Measurements from ENCODE around the gene MIDN. TPM values are rescaled to one million over a fixed set of nuclear protein-coding genes. Genes with fewer than 3 reads are reported as not detected.

Gene MIDN
- total RNA-seq, 1 donor from 2014 or later: 15.8 TPM

GRCh38 chr19:1224047-1224825 is 24.1 kb upstream of the MIDN start:
- H3K36me3 ChIP-seq (ENCODE audit: control insufficient read depth, insufficient read depth, low read length): peaks cover 22% of the 10 kb centered on the region
- no peak for DNase-seq (ENCODE audit: low read depth)
- H3K27me3 ChIP-seq (ENCODE audit: control insufficient read depth, insufficient read depth, low read length): no peaks in the 10 kb centered on the region
- H3K4me3 ChIP-seq (ENCODE audit: low read depth, low read length): no peak overlapping the region
- no peak for FAIRE-seq
- no peak for TF ChIP-seq CTCF (IDR thresholded peaks at IDR 0.05; ENCODE audit: insufficient read depth, low read length, severe bottlenecking)

GRCh38 chr19:1224847-1225246 is 23.5 kb upstream of the MIDN start:
- no peak for DNase-seq (ENCODE audit: low read depth)
- no peak for FAIRE-seq
- peaks cover 22% of the 10 kb centered on the region for H3K36me3 ChIP-seq (ENCODE audit: control insufficient read depth, insufficient read depth, low read length)
- H3K4me3 ChIP-seq (ENCODE audit: low read depth, low read length): no peak overlapping the region
- H3K27me3 ChIP-seq (ENCODE audit: control insufficient read depth, insufficient read depth, low read length): no peaks in the 10 kb centered on the region
- no peak for TF ChIP-seq CTCF (IDR thresholded peaks at IDR 0.05; ENCODE audit: insufficient read depth, low read length, severe bottlenecking)

- no peak for TF ChIP-seq CTCF (IDR thresholded peaks at IDR 0.05; ENCODE audit: insufficient read depth, low read length, severe bottlenecking)
- FAIRE-seq (no peak), DNase-seq (ENCODE audit: low read depth) (no peak)
- Histone ChIP-seq H3K36me3 (ENCODE audit: control insufficient read depth, insufficient read depth, low read length) (peaks cover 22% of the 10 kb centered on the region), H3K4me3 (ENCODE audit: low read depth, low read length) (no peak overlapping the region), H3K27me3 (ENCODE audit: control insufficient read depth, insufficient read depth, low read length) (no peaks in the 10 kb centered on the region)
These were observed 22.8 kb upstream of the MIDN start for GRCh38 chr19:1225440-1226226.

- no peak for TF ChIP-seq CTCF (IDR thresholded peaks at IDR 0.05; ENCODE audit: insufficient read depth, low read length, severe bottlenecking)
- H3K36me3 ChIP-seq (ENCODE audit: control insufficient read depth, insufficient read depth, low read length): peaks cover 17% of the 10 kb centered on the region
- no peak for FAIRE-seq
These were observed 22.2 kb upstream of the MIDN start for GRCh38 chr19:1226227-1226518.

GRCh38 chr19:1226522-1227303 is 21.7 kb upstream of the MIDN start:
- FAIRE-seq (no peak), DNase-seq (ENCODE audit: low read depth) (no peak)
- no peak overlapping the region for H3K4me3 ChIP-seq (ENCODE audit: low read depth, low read length)
- no peak for TF ChIP-seq CTCF (IDR thresholded peaks at IDR 0.05; ENCODE audit: insufficient read depth, low read length, severe bottlenecking)
- H3K27me3 ChIP-seq (ENCODE audit: control insufficient read depth, insufficient read depth, low read length): no peaks in the 10 kb centered on the region
- H3K36me3 ChIP-seq (ENCODE audit: control insufficient read depth, insufficient read depth, low read length): peaks cover 13% of the 10 kb centered on the region

More at GRCh38 chr19:1226227-1226518, 22.2 kb upstream of the MIDN start:
- no peaks in the 10 kb centered on the region for H3K27me3 ChIP-seq (ENCODE audit: control insufficient read depth, insufficient read depth, low read length)
- no peak for DNase-seq (ENCODE audit: low read depth)
- no peak overlapping the region for H3K4me3 ChIP-seq (ENCODE audit: low read depth, low read length)

All from bronchial epithelial cell (primary cell).